ENCODE measurements around the gene EMC9. TPM values are rescaled to one million over a fixed set of nuclear protein-coding genes. Genes with fewer than 3 reads are reported as not detected.

Gene EMC9
- total and polyA plus RNA-seq, 2 of the 8 experiments (the other 6 are each of a cell fraction or from before 2014, with no cell fraction given), result 38.4 to 47.2 TPM

GRCh38 chr14:24188251-24189058 lies 47.1 kb upstream of the EMC9 start, which contains the start of gene IPO4 (continued):
- TF ChIP-seq HDAC6 (IDR thresholded peaks at IDR 0.05; ENCODE audit: low read depth, low read length) (no peak), CHD2 (IDR thresholded peaks at IDR 0.05; ENCODE audit: low read length) (peak; percentile 76; the same call in 1 of the 2 replicates), YY1 (IDR thresholded peaks at IDR 0.05; ENCODE audit: low read depth, low read length) (peak; percentile 80; the same call in 1 of the 2 replicates), KDM4A (IDR thresholded peaks at IDR 0.05; ENCODE audit: low read depth, low read length, severe bottlenecking) (peak; percentile 26), SAP30 (IDR thresholded peaks at IDR 0.05; ENCODE audit: insufficient read depth, insufficient replicate concordance, low read length) (peak; percentile 99), KDM5A (IDR thresholded peaks at IDR 0.05; ENCODE audit: low read length) (peak; percentile 75), SIX5 (IDR thresholded peaks at IDR 0.05; ENCODE audit: low read depth, low read length) (peak; percentile 44; the same call in 1 of the 2 replicates), GTF2F1 (IDR thresholded peaks at IDR 0.05; ENCODE audit: borderline replicate concordance, low read depth, low read length) (0 out of 2 replicates have a peak, but pooled peaks have one; percentile 61), SP1 (IDR thresholded peaks at IDR 0.05; ENCODE audit: low read depth, low read length) (peak; percentile 93), CBX5 (IDR thresholded peaks at IDR 0.05; ENCODE audit: low read depth, low read length) (no peak), SRF (IDR thresholded peaks at IDR 0.05; ENCODE audit: low read depth, low read length) (peak; percentile 66), TAF7 (optimal IDR thresholded peaks at IDR 0.05; ENCODE audit: borderline replicate concordance, low read depth, low read length) (peak; percentile 82), SP4 (IDR thresholded peaks at IDR 0.05; ENCODE audit: low read length) (peak; percentile 87; the same call in 1 of the 2 replicates), POLR2AphosphoS5 (IDR thresholded peaks at IDR 0.05; ENCODE audit: low read depth, low read length) (peak; percentile 78), NRF1 (IDR thresholded peaks at IDR 0.05; ENCODE audit: low read depth, low read length) (no peak), RFX5 (IDR thresholded peaks at IDR 0.05; ENCODE audit: borderline replicate concordance, low read depth, low read length) (no peak), ASH2L (IDR thresholded peaks at IDR 0.05; ENCODE audit: low read length) (peak; percentile 88), TCF12 (IDR thresholded peaks at IDR 0.05; ENCODE audit: low read depth, low read length) (peak; percentile 74; the same call in 1 of the 2 replicates), FOSL1 (IDR thresholded peaks at IDR 0.05; ENCODE audit: insufficient read depth, low read depth, low read length) (no peak)
- TF ChIP-seq, protein P1, sequence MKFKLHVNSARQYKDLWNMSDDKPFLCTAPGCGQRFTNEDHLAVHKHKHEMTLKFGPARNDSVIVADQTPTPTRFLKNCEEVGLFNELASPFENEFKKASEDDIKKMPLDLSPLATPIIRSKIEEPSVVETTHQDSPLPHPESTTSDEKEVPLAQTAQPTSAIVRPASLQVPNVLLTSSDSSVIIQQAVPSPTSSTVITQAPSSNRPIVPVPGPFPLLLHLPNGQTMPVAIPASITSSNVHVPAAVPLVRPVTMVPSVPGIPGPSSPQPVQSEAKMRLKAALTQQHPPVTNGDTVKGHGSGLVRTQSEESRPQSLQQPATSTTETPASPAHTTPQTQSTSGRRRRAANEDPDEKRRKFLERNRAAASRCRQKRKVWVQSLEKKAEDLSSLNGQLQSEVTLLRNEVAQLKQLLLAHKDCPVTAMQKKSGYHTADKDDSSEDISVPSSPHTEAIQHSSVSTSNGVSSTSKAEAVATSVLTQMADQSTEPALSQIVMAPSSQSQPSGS (IDR thresholded peaks at IDR 0.05; ENCODE audit: low read length), result no peak

All from H1 (cell line).